HEK293 (cell line): ENCODE measurements around the gene KCTD1.

ENCODE experiments used
- CTCF ChIA-PET: fragments of 350-600 bp; formaldehyde crosslinking; extraction: SDS; loops from one replicate; lab custom pipeline; 2021; ENCODE audit warnings: antibody characterized with exemption; lab: Yijun Ruan, JAX
- POLR2A ChIA-PET: fragments of 300-600 bp; formaldehyde crosslinking; extraction: SDS; loops from one replicate; lab custom pipeline; 2020; ENCODE audit warnings: antibody characterized with exemption, inconsistent platforms; lab: Yijun Ruan, JAX
- H3K27ac ChIP-seq: fragments of 200-500 bp; sonication (Bioruptor generic); 2 replicates; pipeline ENCODE4 v1.5.1; 2014; ENCODE audit warnings: low read depth, low read length, control low read depth, inconsistent platforms; ENCODE audit errors: extremely low read depth
- H3K36me3 ChIP-seq, 2 experiments: fragments of 200-500 bp in 1 of 2; sonication (Bioruptor generic) in 1 of 2; 1 replicate in 1 of 2; 2 replicates in 1 of 2; pipeline ENCODE4 v1.5.1; 2014 to 2017; ENCODE audit warnings: inconsistent platforms in 2 of 2, low read length in 2 of 2; ENCODE audit not compliant: control insufficient read depth in 2 of 2, insufficient read depth in 1 of 2
- H3K4me1 ChIP-seq: fragments of 200-500 bp; sonication (Bioruptor generic); 2 replicates; pipeline ENCODE4 v1.5.1; 2014; ENCODE audit warnings: mild to moderate bottlenecking, low read length, inconsistent platforms; ENCODE audit not compliant: control insufficient read depth, insufficient read depth
- H3K4me3 ChIP-seq: 2 replicates; pipeline ENCODE4 v1.5.1; 2011; ENCODE audit warnings: low read depth, mild to moderate bottlenecking, control low read depth, low read length, moderate library complexity
- H3K9me3 ChIP-seq: fragments of 200-500 bp; sonication (Bioruptor generic); 2 replicates; pipeline ENCODE4 v1.5.1; 2014; ENCODE audit warnings: low read depth, low read length, inconsistent platforms; ENCODE audit not compliant: control insufficient read depth, insufficient read depth
- BCL11B ChIP-seq: fragments of 450-650 bp; formaldehyde crosslinking; IDR thresholded peaks from 2 replicates; pipeline ENCODE4 v1.5.1; 2016; ENCODE audit warnings: low read depth, missing biosample characterization, missing genetic modification characterization
- BCL6B ChIP-seq: fragments of 450-650 bp; formaldehyde crosslinking; IDR thresholded peaks from 2 replicates; pipeline ENCODE4 v1.5.1; 2017; ENCODE audit warnings: missing biosample characterization, missing genetic modification characterization
- EGR2 ChIP-seq: fragments of 450-650 bp; formaldehyde crosslinking; IDR thresholded peaks from 2 replicates; pipeline ENCODE4 v1.5.1; 2016; ENCODE audit warnings: low read depth, missing biosample characterization, missing genetic modification characterization
- GFI1B ChIP-seq: fragments of 450-650 bp; formaldehyde crosslinking; IDR thresholded peaks from 2 replicates; pipeline ENCODE4 v1.5.1; 2016; ENCODE audit warnings: missing biosample characterization, missing genetic modification characterization
- GLIS2 ChIP-seq: fragments of 450-650 bp; formaldehyde crosslinking; IDR thresholded peaks from 2 replicates; pipeline ENCODE4 v1.5.1; 2016; ENCODE audit warnings: missing biosample characterization, missing genetic modification characterization
- KLF16 ChIP-seq: fragments of 450-650 bp; formaldehyde crosslinking; IDR thresholded peaks from 2 replicates; pipeline ENCODE4 v1.5.1; 2017; ENCODE audit warnings: missing biosample characterization, missing genetic modification characterization
- OSR2 ChIP-seq: fragments of 450-650 bp; formaldehyde crosslinking; IDR thresholded peaks from 2 replicates; pipeline ENCODE4 v1.5.1; 2016; ENCODE audit warnings: missing biosample characterization, missing genetic modification characterization
- PRDM1 ChIP-seq: fragments of 450-650 bp; formaldehyde crosslinking; IDR thresholded peaks from 2 replicates; pipeline ENCODE4; 2016; ENCODE audit warnings: missing biosample characterization, missing genetic modification characterization
- SCRT1 ChIP-seq: fragments of 450-650 bp; formaldehyde crosslinking; IDR thresholded peaks from 2 replicates; pipeline ENCODE4 v1.5.1; 2016; ENCODE audit warnings: missing biosample characterization, missing genetic modification characterization, borderline replicate concordance
- SCRT2 ChIP-seq: fragments of 450-650 bp; formaldehyde crosslinking; IDR thresholded peaks from 2 replicates; pipeline ENCODE4 v1.5.1; 2016; ENCODE audit warnings: missing biosample characterization, missing genetic modification characterization
- YY1 ChIP-seq: fragments of 450-650 bp; formaldehyde crosslinking; IDR thresholded peaks from 2 replicates; pipeline ENCODE4 v1.5.1; 2018; ENCODE audit warnings: missing biosample characterization, missing genetic modification characterization
- ZBTB20 ChIP-seq: fragments of 450-650 bp; formaldehyde crosslinking; IDR thresholded peaks from 2 replicates; pipeline ENCODE4 v1.5.1; 2016; ENCODE audit warnings: missing biosample characterization, missing genetic modification characterization
- ZNF23 ChIP-seq: fragments of 450-650 bp; formaldehyde crosslinking; IDR thresholded peaks from 2 replicates; pipeline ENCODE4 v1.5.1; 2016; ENCODE audit warnings: missing biosample characterization, missing genetic modification characterization, borderline replicate concordance
- ZNF274 ChIP-seq, 2 experiments: fragments of 200-500 bp in 1 of 2; fragments of 450-650 bp in 1 of 2; sonication (Bioruptor generic) in 1 of 2; formaldehyde crosslinking in 1 of 2; IDR thresholded peaks; 2 replicates each; pipeline versions ENCODE4 v1.5.1 to v1.6.1; 2014 to 2016; ENCODE audit warnings: borderline replicate concordance in 1 of 2, inconsistent platforms in 1 of 2, low read length in 1 of 2, missing biosample characterization in 1 of 2, missing genetic modification characterization in 1 of 2
- ZNF292 ChIP-seq: fragments of 450-650 bp; formaldehyde crosslinking; IDR thresholded peaks from 2 replicates; pipeline ENCODE4 v1.5.1; 2016; ENCODE audit warnings: low read depth, missing biosample characterization, missing genetic modification characterization, borderline replicate concordance
- ZNF350 ChIP-seq: fragments of 450-650 bp; formaldehyde crosslinking; IDR thresholded peaks from 2 replicates; pipeline ENCODE4 v1.5.0; 2017; ENCODE audit warnings: missing biosample characterization, mild to moderate bottlenecking, missing genetic modification characterization
- ZNF513 ChIP-seq: fragments of 450-650 bp; IDR thresholded peaks from 2 replicates; pipeline ENCODE4 v1.5.1; 2018; ENCODE audit warnings: missing biosample characterization, missing genetic modification characterization
- ZNF530 ChIP-seq: fragments of 450-650 bp; formaldehyde crosslinking; IDR thresholded peaks from 2 replicates; pipeline ENCODE4 v1.5.1; 2016; ENCODE audit warnings: low read depth, missing biosample characterization, missing genetic modification characterization
- ZNF558 ChIP-seq: fragments of 450-650 bp; formaldehyde crosslinking; IDR thresholded peaks from 2 replicates; pipeline ENCODE4 v1.5.1; 2016; ENCODE audit warnings: missing biosample characterization, missing genetic modification characterization
- ZNF596 ChIP-seq: fragments of 450-650 bp; IDR thresholded peaks from 2 replicates; pipeline ENCODE4 v1.5.0; 2018; ENCODE audit warnings: missing biosample characterization, mild to moderate bottlenecking, missing genetic modification characterization, moderate library complexity
- ZNF610 ChIP-seq: fragments of 450-650 bp; formaldehyde crosslinking; IDR thresholded peaks from 2 replicates; pipeline ENCODE4 v1.5.1; 2016; ENCODE audit warnings: missing biosample characterization, missing genetic modification characterization, borderline replicate concordance
- ZNF76 ChIP-seq: fragments of 450-650 bp; formaldehyde crosslinking; IDR thresholded peaks from 2 replicates; pipeline ENCODE4; 2016; ENCODE audit warnings: low read depth, missing biosample characterization, missing genetic modification characterization, borderline replicate concordance
- ZSCAN23 ChIP-seq: fragments of 450-650 bp; formaldehyde crosslinking; IDR thresholded peaks from 2 replicates; pipeline ENCODE4 v1.5.1; 2016; ENCODE audit warnings: missing biosample characterization, missing genetic modification characterization
- TF ChIP-seq, protein P1 (sequence below): fragments of 450-650 bp; formaldehyde crosslinking; conservative IDR thresholded peaks from 2 replicates; pipeline ENCODE4 v1.5.1; 2016; ENCODE audit warnings: low read depth, missing biosample characterization, missing genetic modification characterization

KCTD1 gene

DNA sequence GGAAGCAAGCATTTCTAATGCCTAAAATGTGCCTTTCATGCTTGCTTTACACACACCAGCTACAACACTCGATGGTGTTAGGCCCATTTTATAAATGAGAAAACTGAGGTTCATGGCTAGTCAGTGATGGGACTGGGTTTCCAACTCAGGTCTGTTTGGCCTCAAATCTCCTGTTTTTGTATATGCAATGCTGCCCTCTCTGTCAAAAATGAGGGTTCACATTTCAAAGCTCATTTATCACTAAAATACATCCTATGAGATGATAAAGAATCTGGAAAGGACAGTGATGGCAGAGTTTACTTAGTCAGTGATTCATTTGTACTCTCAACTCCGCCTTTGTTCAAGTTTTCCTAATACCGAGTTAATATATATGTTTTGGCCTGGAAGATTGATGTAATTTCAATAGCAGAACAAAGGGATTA, 92.3 kb downstream of the KCTD1 start:
- Histone ChIP-seq H3K27ac (no peak overlapping the region), H3K4me3 (no peak overlapping the region), H3K9me3 (no peaks in the 10 kb centered on the region), H3K36me3 (peaks cover 0 to 40% of the 10 kb centered on the region in 2 experiments; a peak in 1 of 3 replicates), H3K4me1 (no peaks in the 10 kb centered on the region)
- TF ChIP-seq ZBTB20 (tag by site-specific recombination) (no peak), ZNF558 (tag by site-specific recombination) (no peak), ZNF350 (tag by site-specific recombination) (no peak)
- ChIA-PET CTCF (interaction anchor here (0.6 to 1.5 kb wide), 3 partner anchors 50 to 144 kb away, joined by 3 read pairs; no protein-coding TSS in a partner anchor), POLR2A (no interaction called here)

- Histone ChIP-seq H3K27ac (no peak overlapping the region), H3K4me1 (no peaks in the 10 kb centered on the region), H3K9me3 (no peaks in the 10 kb centered on the region), H3K36me3 (peaks cover 0 to 40% of the 10 kb centered on the region in 2 experiments; a peak in 1 of 3 replicates), H3K4me3 (no peak overlapping the region)
- ChIA-PET POLR2A (no interaction called here), CTCF (interaction anchor here (0.6 to 0.7 kb wide), 2 partner anchors 72 to 143 kb away, joined by 3 read pairs; no protein-coding TSS in a partner anchor)
- TF ChIP-seq ZNF610 (no peak), GFI1B (tag by site-specific recombination) (no peak), GLIS2 (tag by site-specific recombination) (no peak), KLF16 (tag by site-specific recombination) (no peak), ZNF23 (tag by site-specific recombination) (no peak), ZNF596 (tag by site-specific recombination) (no peak), ZNF513 (tag by site-specific recombination) (no peak), YY1 (tag by site-specific recombination) (no peak), SCRT1 (tag by site-specific recombination) (no peak), PRDM1 (no peak), SCRT2 (no peak), ZSCAN23 (tag by site-specific recombination) (no peak), EGR2 (no peak), ZNF530 (tag by site-specific recombination) (no peak), BCL11B (tag by site-specific recombination) (no peak), ZNF76 (tag by site-specific recombination) (no peak)
These were observed 92.7 kb downstream of the KCTD1 start for GRCh38 chr18:26455639-26456038.

DNA sequence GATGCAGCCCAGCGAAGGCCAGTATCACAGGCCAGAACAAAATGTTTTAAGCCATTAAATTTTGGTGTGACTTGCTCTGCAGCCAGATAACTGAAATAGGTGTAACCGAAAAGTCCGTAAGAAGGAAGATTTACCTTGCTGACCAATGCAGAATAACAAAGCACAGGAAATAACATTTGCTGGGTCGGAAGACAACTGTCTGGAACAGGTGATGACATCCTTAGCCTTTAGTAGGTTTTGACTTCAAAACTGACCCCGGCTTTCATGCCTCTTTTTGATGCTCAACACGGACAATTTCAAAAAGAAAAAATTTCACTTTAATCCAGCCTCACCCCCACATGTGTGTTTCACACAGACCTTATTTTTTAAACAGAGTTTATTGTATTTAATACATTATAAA, 93.7 kb downstream of the KCTD1 start:
- Histone ChIP-seq H3K4me1 (no peaks in the 10 kb centered on the region), H3K4me3 (no peak overlapping the region), H3K9me3 (no peaks in the 10 kb centered on the region), H3K36me3 (peaks cover 0 to 33% of the 10 kb centered on the region in 2 experiments; a peak in 1 of 3 replicates), H3K27ac (no peak overlapping the region)
- ChIA-PET POLR2A (no interaction called here), CTCF (no interaction called here)
- TF ChIP-seq ZNF292 (tag by site-specific recombination) (no peak), OSR2 (tag by site-specific recombination) (no peak), ZNF274 (IDR thresholded peaks at IDR 0.05; ENCODE audit: low read length) (no peak), ZNF274 (tag by site-specific recombination; IDR thresholded peaks at IDR 0.05; ENCODE audit: borderline replicate concordance) (no peak), BCL6B (tag by site-specific recombination) (no peak)
- TF ChIP-seq, protein P1, sequence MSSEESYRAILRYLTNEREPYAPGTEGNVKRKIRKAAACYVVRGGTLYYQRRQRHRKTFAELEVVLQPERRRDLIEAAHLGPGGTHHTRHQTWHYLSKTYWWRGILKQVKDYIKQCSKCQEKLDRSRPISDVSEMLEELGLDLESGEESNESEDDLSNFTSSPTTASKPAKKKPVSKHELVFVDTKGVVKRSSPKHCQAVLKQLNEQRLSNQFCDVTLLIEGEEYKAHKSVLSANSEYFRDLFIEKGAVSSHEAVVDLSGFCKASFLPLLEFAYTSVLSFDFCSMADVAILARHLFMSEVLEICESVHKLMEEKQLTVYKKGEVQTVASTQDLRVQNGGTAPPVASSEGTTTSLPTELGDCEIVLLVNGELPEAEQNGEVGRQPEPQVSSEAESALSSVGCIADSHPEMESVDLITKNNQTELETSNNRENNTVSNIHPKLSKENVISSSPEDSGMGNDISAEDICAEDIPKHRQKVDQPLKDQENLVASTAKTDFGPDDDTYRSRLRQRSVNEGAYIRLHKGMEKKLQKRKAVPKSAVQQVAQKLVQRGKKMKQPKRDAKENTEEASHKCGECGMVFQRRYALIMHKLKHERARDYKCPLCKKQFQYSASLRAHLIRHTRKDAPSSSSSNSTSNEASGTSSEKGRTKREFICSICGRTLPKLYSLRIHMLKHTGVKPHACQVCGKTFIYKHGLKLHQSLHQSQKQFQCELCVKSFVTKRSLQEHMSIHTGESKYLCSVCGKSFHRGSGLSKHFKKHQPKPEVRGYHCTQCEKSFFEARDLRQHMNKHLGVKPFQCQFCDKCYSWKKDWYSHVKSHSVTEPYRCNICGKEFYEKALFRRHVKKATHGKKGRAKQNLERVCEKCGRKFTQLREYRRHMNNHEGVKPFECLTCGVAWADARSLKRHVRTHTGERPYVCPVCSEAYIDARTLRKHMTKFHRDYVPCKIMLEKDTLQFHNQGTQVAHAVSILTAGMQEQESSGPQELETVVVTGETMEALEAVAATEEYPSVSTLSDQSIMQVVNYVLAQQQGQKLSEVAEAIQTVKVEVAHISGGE (tag by site-specific recombination) = no peak
